ENCODE results near the gene CYP3A7. TPM values are rescaled to one million over a fixed set of nuclear protein-coding genes. Genes with fewer than 3 reads are reported as not detected.
A peak's percentile ranks its signal among the peaks of the same experiment; 100 is the strongest.

The CYP3A7 gene
- total and polyA plus RNA-seq, 2 of the 13 experiments (the other 11 are each of a cell fraction or from before 2014, with no cell fraction given) = 5.8 to 6.4 TPM

GRCh38 chr7:99742737-99743394 is 7.9 kb upstream of the CYP3A7 start (continued):
- peak; percentile 95 for TF ChIP-seq PAXIP1 (CRISPR knock-in tag; conservative IDR thresholded peaks at IDR 0.05)
- TF ChIP-seq ZNF484 (CRISPR knock-in tag; IDR thresholded peaks at IDR 0.05; ENCODE audit: borderline replicate concordance, low read depth) = no peak
- peak; percentile 42; the same call in 1 of the 2 replicates for TF ChIP-seq ZGPAT (CRISPR knock-in tag; IDR thresholded peaks at IDR 0.05)
- TF ChIP-seq ZNF501 (CRISPR knock-in tag; IDR thresholded peaks at IDR 0.05) = peak; percentile 55; the same call in 1 of the 2 replicates
- TF ChIP-seq, protein P1, sequence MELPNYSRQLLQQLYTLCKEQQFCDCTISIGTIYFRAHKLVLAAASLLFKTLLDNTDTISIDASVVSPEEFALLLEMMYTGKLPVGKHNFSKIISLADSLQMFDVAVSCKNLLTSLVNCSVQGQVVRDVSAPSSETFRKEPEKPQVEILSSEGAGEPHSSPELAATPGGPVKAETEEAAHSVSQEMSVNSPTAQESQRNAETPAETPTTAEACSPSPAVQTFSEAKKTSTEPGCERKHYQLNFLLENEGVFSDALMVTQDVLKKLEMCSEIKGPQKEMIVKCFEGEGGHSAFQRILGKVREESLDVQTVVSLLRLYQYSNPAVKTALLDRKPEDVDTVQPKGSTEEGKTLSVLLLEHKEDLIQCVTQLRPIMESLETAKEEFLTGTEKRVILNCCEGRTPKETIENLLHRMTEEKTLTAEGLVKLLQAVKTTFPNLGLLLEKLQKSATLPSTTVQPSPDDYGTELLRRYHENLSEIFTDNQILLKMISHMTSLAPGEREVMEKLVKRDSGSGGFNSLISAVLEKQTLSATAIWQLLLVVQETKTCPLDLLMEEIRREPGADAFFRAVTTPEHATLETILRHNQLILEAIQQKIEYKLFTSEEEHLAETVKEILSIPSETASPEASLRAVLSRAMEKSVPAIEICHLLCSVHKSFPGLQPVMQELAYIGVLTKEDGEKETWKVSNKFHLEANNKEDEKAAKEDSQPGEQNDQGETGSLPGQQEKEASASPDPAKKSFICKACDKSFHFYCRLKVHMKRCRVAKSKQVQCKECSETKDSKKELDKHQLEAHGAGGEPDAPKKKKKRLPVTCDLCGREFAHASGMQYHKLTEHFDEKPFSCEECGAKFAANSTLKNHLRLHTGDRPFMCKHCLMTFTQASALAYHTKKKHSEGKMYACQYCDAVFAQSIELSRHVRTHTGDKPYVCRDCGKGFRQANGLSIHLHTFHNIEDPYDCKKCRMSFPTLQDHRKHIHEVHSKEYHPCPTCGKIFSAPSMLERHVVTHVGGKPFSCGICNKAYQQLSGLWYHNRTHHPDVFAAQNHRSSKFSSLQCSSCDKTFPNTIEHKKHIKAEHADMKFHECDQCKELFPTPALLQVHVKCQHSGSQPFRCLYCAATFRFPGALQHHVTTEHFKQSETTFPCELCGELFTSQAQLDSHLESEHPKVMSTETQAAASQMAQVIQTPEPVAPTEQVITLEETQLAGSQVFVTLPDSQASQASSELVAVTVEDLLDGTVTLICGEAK (IDR thresholded peaks at IDR 0.05) = no peak
- TF ChIP-seq, protein P1 (CRISPR knock-in tag; IDR thresholded peaks at IDR 0.05) = peak; percentile 40; the same call in 1 of the 2 replicates
- peak; percentile 52; the same call in 1 of the 2 replicates for TF ChIP-seq ZNF747 (CRISPR knock-in tag; IDR thresholded peaks at IDR 0.05; ENCODE audit: borderline replicate concordance)
- peak; percentile 2; the same call in 1 of the 2 replicates for TF ChIP-seq JUN (CRISPR knock-in tag; IDR thresholded peaks at IDR 0.05)
- TF ChIP-seq HHEX (CRISPR knock-in tag; IDR thresholded peaks at IDR 0.05) = 0 out of 2 replicates have a peak, but pooled peaks have one; percentile 31
- peak; percentile 17; the same call in 1 of the 2 replicates for TF ChIP-seq SPEN (CRISPR knock-in tag; IDR thresholded peaks at IDR 0.05; ENCODE audit: low read depth)
- peak; percentile 64; the same call in 1 of the 2 replicates for TF ChIP-seq HDAC1 (CRISPR knock-in tag; IDR thresholded peaks at IDR 0.05)
- TF ChIP-seq ZNF33B (CRISPR knock-in tag; IDR thresholded peaks at IDR 0.05) = no peak
- no peak for TF ChIP-seq KDM5A (IDR thresholded peaks at IDR 0.05; ENCODE audit: borderline replicate concordance, low read length)
